ENCODE data around the gene BRAP. TPM values are rescaled to one million over a fixed set of nuclear protein-coding genes. Genes with fewer than 3 reads are reported as not detected.
"Not testable (repeated sequence)": the region's sequence is repeated elsewhere in the genome, so short reads cannot be mapped to it uniquely, and the experiment has no call there.

The BRAP gene
- total RNA-seq, 2 experiments from 2014 or later: 16.8 to 18.0 TPM

DNA sequence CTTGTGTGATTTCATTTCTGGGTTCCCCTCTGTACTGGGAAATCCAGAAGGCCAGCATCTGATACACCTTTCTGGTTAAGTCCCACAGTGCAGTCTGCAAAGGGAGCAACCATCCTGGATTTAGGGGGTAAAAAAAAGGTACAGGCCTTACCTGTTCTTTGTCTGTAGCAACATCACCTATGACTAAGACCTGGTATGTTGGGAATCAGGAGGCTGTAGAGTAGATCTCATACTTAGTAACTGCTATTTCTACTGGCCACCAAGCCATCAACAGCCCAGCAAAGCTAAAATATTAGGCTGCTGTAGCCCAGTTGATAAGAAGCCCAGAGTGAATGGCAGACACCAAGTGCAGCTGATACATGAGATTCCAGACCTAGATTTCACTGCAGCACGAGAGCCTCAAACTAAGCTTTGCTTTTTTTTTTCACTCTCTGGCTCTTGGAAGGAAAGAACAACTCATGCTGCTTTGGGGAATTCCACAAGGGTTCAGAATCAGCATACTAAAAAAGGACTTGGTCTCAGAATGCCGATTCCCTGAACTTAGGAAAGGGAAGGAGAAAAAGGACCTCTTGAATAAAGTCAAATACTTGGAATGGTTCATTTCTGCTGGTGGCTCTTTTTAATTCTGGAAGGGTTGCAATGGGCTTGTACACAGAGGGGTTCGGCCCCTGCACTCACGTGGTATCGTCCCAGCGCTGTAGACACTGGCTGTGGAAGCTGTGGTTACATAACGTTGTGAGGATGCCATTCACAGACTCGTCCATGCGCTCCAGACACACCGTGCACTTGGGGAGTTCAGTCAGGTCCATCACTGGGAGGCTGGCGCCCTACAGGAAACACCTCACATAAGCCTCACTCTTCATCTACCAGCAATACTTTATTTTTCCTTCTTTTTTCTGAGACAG is 20.5 kb downstream of the BRAP start:
- CTCF ChIA-PET: no interaction called here
- POLR2A ChIA-PET: interaction anchor here (0.6 kb wide), 1 partner anchor 1593 kb away, joined by 4 read pairs; no protein-coding TSS in a partner anchor
- H3K27me3 Mint-ChIP-seq: no peaks in the 10 kb centered on the region
- H3K4me1 Mint-ChIP-seq (ENCODE audit: low read depth): peaks cover 1% of the 10 kb centered on the region
- H3K9me3 Mint-ChIP-seq: no peaks in the 10 kb centered on the region
- H3K4me3 Mint-ChIP-seq: no peak overlapping the region
- DNase-seq: no peak
- no peak overlapping the region for H3K27ac Mint-ChIP-seq
- H3K36me3 Mint-ChIP-seq: peaks cover 29% of the 10 kb centered on the region
- intact Hi-C loops (cut with micrococcal nuclease): no loop called here

GRCh38 chr12:111664499-111664898 is 21.3 kb downstream of the BRAP start:
- no peak overlapping the region for H3K27ac Mint-ChIP-seq
- no peak for DNase-seq
- H3K36me3 Mint-ChIP-seq: peaks cover 25% of the 10 kb centered on the region
- intact Hi-C loops (cut with micrococcal nuclease): no loop called here
- POLR2A ChIA-PET: interaction anchor here (0.6 kb wide), 1 partner anchor 125 kb away, joined by 3 read pairs; no protein-coding TSS in a partner anchor
- H3K4me1 Mint-ChIP-seq (ENCODE audit: low read depth): peaks cover 1% of the 10 kb centered on the region
- H3K27me3 Mint-ChIP-seq: no peaks in the 10 kb centered on the region
- CTCF ChIA-PET: no interaction called here
- no peak overlapping the region for H3K4me3 Mint-ChIP-seq
- no peaks in the 10 kb centered on the region for H3K9me3 Mint-ChIP-seq

DNA sequence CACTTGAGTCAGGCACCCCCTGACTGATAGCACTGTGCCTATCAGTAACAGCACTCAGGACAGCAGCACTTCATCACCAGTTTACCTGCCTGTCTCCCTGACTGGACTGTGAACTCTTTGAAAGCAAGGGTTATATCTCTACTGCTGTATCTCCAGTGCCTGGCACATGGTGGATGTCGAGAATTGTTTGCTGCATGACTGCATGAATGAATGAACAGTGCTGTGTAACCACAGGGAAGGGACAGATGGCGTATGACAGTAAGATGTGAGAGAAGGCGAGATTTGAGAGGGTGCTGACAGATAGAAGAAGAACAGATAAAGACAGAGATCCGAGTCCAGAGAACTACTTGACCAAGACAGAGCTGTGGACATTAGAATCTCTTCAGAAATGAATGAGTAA is 29.7 kb downstream of the BRAP start:
- H3K36me3 Mint-ChIP-seq: peaks cover 30% of the 10 kb centered on the region
- no peaks in the 10 kb centered on the region for H3K9me3 Mint-ChIP-seq
- H3K27ac Mint-ChIP-seq: no peak overlapping the region
- intact Hi-C loops (cut with micrococcal nuclease): no loop called here
- no peaks in the 10 kb centered on the region for H3K27me3 Mint-ChIP-seq
- no peak overlapping the region for H3K4me3 Mint-ChIP-seq
- POLR2A ChIA-PET: no interaction called here
- CTCF ChIA-PET: no interaction called here
- DNase-seq: no peak
- no peaks in the 10 kb centered on the region for H3K4me1 Mint-ChIP-seq (ENCODE audit: low read depth)

DNA sequence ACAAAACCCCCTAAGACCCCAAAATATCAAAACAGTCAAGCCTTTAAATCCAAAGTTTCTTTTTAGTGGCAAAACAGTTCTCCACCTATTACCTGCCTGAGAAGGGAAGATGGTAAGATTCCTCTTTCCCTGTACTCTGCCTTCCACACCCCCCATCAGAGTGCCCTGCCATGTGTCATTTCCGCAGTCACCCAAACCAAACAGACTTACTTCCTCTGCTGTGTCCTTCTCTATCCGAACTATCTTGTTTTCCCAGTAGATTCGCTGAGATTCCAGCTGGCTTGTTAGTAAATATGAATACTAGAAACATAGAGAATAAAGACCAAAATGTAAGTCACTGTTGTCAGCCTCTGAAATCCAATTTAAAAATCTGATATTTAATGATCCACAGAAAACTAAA is 30.4 kb downstream of the BRAP start:
- Mint-ChIP-seq H3K4me1 (ENCODE audit: low read depth) (no peaks in the 10 kb centered on the region), H3K36me3 (peaks cover 30% of the 10 kb centered on the region), H3K27me3 (no peaks in the 10 kb centered on the region), H3K4me3 (no peak overlapping the region), H3K9me3 (no peaks in the 10 kb centered on the region), H3K27ac (no peak overlapping the region)
- ChIA-PET CTCF (no interaction called here), POLR2A (no interaction called here)
- DNase-seq: no peak
- intact Hi-C loops (cut with micrococcal nuclease): no loop called here

DNA sequence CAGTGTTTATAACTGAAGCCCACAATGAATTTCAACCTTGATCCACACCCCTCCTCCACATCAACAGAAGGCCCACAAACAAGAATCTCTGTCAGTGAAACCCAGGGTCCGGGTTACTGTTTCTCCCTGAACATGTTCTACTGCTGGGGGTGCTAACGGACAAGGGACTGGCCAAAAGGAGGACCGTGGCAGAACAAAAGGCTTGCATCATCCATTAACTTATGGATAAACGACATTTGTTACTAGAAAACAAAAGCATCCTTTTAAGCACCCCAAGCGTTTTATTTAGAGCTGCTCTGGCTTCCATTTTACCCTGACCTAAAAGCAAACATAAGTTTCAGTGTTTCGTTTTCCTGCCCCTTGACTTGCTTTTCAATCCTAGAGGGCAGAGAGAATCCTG is 32.2 kb downstream of the BRAP start:
- Mint-ChIP-seq H3K36me3 (peaks cover 25% of the 10 kb centered on the region), H3K9me3 (no peaks in the 10 kb centered on the region), H3K27me3 (no peaks in the 10 kb centered on the region), H3K4me3 (no peak overlapping the region), H3K4me1 (ENCODE audit: low read depth) (no peaks in the 10 kb centered on the region), H3K27ac (no peak overlapping the region)
- ChIA-PET CTCF (no interaction called here), POLR2A (no interaction called here)
- no peak for DNase-seq
- intact Hi-C loops (cut with micrococcal nuclease): no loop called here

DNA sequence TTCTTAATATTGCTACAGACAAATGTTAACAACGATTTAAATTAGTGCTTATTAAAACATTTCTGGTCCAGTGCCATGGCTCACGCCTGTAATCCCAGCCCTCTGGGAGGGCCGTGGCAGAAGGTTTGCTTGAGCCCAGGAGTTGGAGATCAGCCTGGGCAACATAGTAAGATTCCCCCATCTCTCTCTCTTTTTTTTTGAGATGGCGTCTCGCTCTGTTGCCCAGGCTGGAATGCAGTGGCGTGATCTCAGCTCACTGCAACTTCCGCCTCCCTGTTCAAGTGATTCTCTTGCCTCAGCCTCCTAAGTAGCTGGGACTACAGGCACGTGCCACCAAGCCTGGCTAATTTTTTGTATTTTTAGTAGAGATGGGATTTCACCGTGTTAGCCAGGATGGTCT is 33.2 kb downstream of the BRAP start:
- H3K9me3 Mint-ChIP-seq; H3K4me3 Mint-ChIP-seq; H3K27me3 Mint-ChIP-seq; CTCF ChIA-PET; H3K4me1 Mint-ChIP-seq (ENCODE audit: low read depth); DNase-seq; POLR2A ChIA-PET; H3K27ac Mint-ChIP-seq; intact Hi-C loops (cut with micrococcal nuclease): not testable (repeated sequence)
- peaks cover 22% of the 10 kb centered on the region for H3K36me3 Mint-ChIP-seq

- H3K27me3 Mint-ChIP-seq: no peaks in the 10 kb centered on the region
- H3K27ac Mint-ChIP-seq: no peak overlapping the region
- peaks cover 26% of the 10 kb centered on the region for H3K36me3 Mint-ChIP-seq
- no peaks in the 10 kb centered on the region for H3K4me1 Mint-ChIP-seq (ENCODE audit: low read depth)
- H3K4me3 Mint-ChIP-seq: no peak overlapping the region
- no peak for DNase-seq
- intact Hi-C loops (cut with micrococcal nuclease): no loop called here
- H3K9me3 Mint-ChIP-seq: no peaks in the 10 kb centered on the region
- ChIA-PET POLR2A (no interaction called here), CTCF (interaction anchor here (0.6 kb wide), 1 partner anchor 19 kb away, joined by 3 read pairs; no protein-coding TSS in a partner anchor)
Observed at GRCh38 chr12:111650912-111651311, 34.8 kb downstream of the BRAP start.

- ChIA-PET CTCF (no interaction called here), POLR2A (no interaction called here)
- Mint-ChIP-seq H3K4me1 (ENCODE audit: low read depth) (no peaks in the 10 kb centered on the region), H3K9me3 (no peaks in the 10 kb centered on the region), H3K4me3 (no peak overlapping the region), H3K27me3 (no peaks in the 10 kb centered on the region), H3K36me3 (peaks cover 28% of the 10 kb centered on the region), H3K27ac (no peak overlapping the region)
- intact Hi-C loops (cut with micrococcal nuclease): no loop called here
- DNase-seq: no peak
Observed at GRCh38 chr12:111645433-111645832, 40.3 kb downstream of the BRAP start.

- peaks cover 27% of the 10 kb centered on the region for H3K36me3 Mint-ChIP-seq
- H3K4me1 Mint-ChIP-seq (ENCODE audit: low read depth): no peaks in the 10 kb centered on the region
- H3K4me3 Mint-ChIP-seq: no peak overlapping the region
- ChIA-PET CTCF (no interaction called here), POLR2A (no interaction called here)
- H3K9me3 Mint-ChIP-seq: no peaks in the 10 kb centered on the region
- no peaks in the 10 kb centered on the region for H3K27me3 Mint-ChIP-seq
- H3K27ac Mint-ChIP-seq: no peak overlapping the region
- DNase-seq: no peak
- intact Hi-C loops (cut with micrococcal nuclease): no loop called here
Observed at GRCh38 chr12:111643427-111643826, 42.3 kb downstream of the BRAP start.

- Mint-ChIP-seq H3K36me3 (peaks cover 27% of the 10 kb centered on the region), H3K4me1 (ENCODE audit: low read depth) (no peaks in the 10 kb centered on the region), H3K27me3 (no peaks in the 10 kb centered on the region), H3K27ac (no peak overlapping the region), H3K9me3 (no peaks in the 10 kb centered on the region), H3K4me3 (no peak overlapping the region)
- intact Hi-C loops (cut with micrococcal nuclease): no loop called here
- POLR2A ChIA-PET: no interaction called here
- CTCF ChIA-PET: no interaction called here
- no peak for DNase-seq
Observed at GRCh38 chr12:111642681-111643426, 42.9 kb downstream of the BRAP start.

DNA sequence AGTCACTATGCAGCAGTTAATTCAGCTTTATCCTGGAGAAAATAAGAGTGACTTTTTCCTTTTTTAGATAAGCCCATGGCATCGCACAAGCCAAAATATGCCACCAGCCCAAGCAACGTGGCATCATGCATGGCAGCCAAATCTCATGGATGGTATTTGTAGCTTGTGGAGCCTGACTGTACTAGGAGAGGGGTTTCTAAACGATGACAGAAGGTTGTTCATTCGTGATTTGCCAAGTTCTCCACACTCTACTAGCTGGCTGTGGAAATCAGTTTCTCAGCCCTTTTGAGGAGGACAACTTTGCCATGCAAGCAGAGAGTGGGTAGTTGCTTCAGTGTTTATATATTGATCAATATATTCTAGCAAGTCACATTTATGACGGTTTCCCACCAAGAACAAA is 45.2 kb downstream of the BRAP start:
- H3K9me3 Mint-ChIP-seq: no peaks in the 10 kb centered on the region
- no peak overlapping the region for H3K27ac Mint-ChIP-seq
- H3K4me1 Mint-ChIP-seq (ENCODE audit: low read depth): no peaks in the 10 kb centered on the region
- H3K36me3 Mint-ChIP-seq: peaks cover 16% of the 10 kb centered on the region
- no peak overlapping the region for H3K4me3 Mint-ChIP-seq
- ChIA-PET POLR2A (no interaction called here), CTCF (interaction anchor here (2.2 kb wide), 1 partner anchor 172 kb away, joined by 6 read pairs; no protein-coding TSS in a partner anchor)
- DNase-seq: no peak
- intact Hi-C loops (cut with micrococcal nuclease): no loop called here
- no peaks in the 10 kb centered on the region for H3K27me3 Mint-ChIP-seq

- POLR2A ChIA-PET: no interaction called here
- H3K4me3 Mint-ChIP-seq: no peak overlapping the region
- no peaks in the 10 kb centered on the region for H3K27me3 Mint-ChIP-seq
- H3K9me3 Mint-ChIP-seq: no peaks in the 10 kb centered on the region
- no peaks in the 10 kb centered on the region for H3K4me1 Mint-ChIP-seq (ENCODE audit: low read depth)
- no peak overlapping the region for H3K27ac Mint-ChIP-seq
- no peak for DNase-seq
- intact Hi-C loops (cut with micrococcal nuclease): no loop called here
- H3K36me3 Mint-ChIP-seq: peaks cover 7% of the 10 kb centered on the region
- CTCF ChIA-PET: interaction anchor here (2.2 kb wide), 1 partner anchor 174 kb away, joined by 6 read pairs; no protein-coding TSS in a partner anchor
Observed at GRCh38 chr12:111638556-111638955, 47.2 kb downstream of the BRAP start.

All from activated CD4-positive, alpha-beta memory T cell treated with anti-CD3 and anti-CD28 coated beads for 36 hours (primary cell).